Measurements from ENCODE around the gene LCK. TPM values are rescaled to one million over a fixed set of nuclear protein-coding genes. Genes with fewer than 3 reads are reported as not detected.

The LCK gene
- total and polyA plus RNA-seq, 9 of the 15 experiments (the other 6 are each of a cell fraction or from before 2014, with no cell fraction given) = 0.04 to 0.47 (median 0.13) TPM; not detected in 6

DNA sequence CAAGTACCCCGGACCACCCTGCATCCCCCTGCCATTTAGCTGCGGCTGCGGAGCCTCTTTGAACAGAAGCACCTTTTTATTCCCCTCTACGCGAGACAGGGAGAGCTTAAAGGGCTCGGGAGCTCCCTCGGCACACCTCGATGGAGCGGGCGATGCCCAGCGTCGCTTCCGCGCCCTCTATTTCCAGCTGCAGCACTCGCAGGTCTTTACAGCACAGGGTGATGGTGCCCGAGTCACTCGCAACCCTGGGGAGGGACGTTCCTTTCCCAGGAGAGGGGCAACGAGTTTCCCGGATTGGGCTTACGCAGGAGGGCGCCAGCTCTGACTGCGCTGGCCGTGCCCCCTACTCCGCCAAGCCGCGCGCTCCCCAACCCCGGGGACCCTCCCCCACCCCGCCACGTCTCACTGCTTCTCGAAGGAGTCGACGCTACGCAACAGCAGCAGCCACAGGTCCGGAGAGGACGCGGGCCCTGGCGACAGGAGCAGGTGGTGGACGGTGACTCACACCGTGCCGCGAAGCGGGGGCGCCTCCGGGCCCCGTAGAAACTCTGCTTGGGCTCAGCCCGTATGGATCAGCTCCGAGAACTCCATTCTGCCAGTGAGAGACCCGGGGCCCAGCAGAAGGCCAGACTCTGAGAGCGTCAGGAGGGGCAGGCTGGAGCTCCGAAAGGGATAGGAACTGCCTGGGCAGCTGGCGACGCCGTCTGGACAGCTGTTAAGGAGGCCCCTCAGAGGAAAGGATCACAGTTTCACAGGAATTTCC lies 9.9 kb upstream of the LCK start (continued):
- TF ChIP-seq, protein P1, sequence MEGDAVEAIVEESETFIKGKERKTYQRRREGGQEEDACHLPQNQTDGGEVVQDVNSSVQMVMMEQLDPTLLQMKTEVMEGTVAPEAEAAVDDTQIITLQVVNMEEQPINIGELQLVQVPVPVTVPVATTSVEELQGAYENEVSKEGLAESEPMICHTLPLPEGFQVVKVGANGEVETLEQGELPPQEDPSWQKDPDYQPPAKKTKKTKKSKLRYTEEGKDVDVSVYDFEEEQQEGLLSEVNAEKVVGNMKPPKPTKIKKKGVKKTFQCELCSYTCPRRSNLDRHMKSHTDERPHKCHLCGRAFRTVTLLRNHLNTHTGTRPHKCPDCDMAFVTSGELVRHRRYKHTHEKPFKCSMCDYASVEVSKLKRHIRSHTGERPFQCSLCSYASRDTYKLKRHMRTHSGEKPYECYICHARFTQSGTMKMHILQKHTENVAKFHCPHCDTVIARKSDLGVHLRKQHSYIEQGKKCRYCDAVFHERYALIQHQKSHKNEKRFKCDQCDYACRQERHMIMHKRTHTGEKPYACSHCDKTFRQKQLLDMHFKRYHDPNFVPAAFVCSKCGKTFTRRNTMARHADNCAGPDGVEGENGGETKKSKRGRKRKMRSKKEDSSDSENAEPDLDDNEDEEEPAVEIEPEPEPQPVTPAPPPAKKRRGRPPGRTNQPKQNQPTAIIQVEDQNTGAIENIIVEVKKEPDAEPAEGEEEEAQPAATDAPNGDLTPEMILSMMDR (IDR thresholded peaks at IDR 0.05 in 2 of 3, conservative IDR thresholded peaks at IDR 0.05 in 1 of 3; ENCODE audit: insufficient read depth in 2 of 3, low read depth in 1 of 3, low read length in 3 of 3) = 0 out of 6 replicates have a peak, but pooled peaks of 1 of the 3 experiments have one; percentile 12
- TF ChIP-seq HLTF (IDR thresholded peaks at IDR 0.05) (no peak), ZNF696 (CRISPR knock-in tag; conservative IDR thresholded peaks at IDR 0.05) (no peak), POLR2AphosphoS2 (IDR thresholded peaks at IDR 0.05; ENCODE audit: low read length) (no peak), ZC3H4 (CRISPR knock-in tag; IDR thresholded peaks at IDR 0.05; ENCODE audit: borderline replicate concordance) (no peak), XRCC5 (IDR thresholded peaks at IDR 0.05; ENCODE audit: low read depth, low read length) (no peak), ZFP30 (CRISPR knock-in tag; IDR thresholded peaks at IDR 0.05; ENCODE audit: borderline replicate concordance) (no peak), ZNF57 (CRISPR knock-in tag; IDR thresholded peaks at IDR 0.05) (no peak), EHMT2 (IDR thresholded peaks at IDR 0.05) (no peak), TEAD1 (CRISPR knock-in tag; IDR thresholded peaks at IDR 0.05) (no peak), RHOXF2B (CRISPR knock-in tag; conservative IDR thresholded peaks at IDR 0.05) (no peak), CXXC5 (CRISPR knock-in tag; IDR thresholded peaks at IDR 0.05) (peak; percentile 37), POLR2G (IDR thresholded peaks at IDR 0.05; ENCODE audit: low read depth, low read length) (peak; percentile 61; the same call in 1 of the 2 replicates), TAF7 (tag; IDR thresholded peaks at IDR 0.05) (no peak), GTF2F1 (IDR thresholded peaks at IDR 0.05; ENCODE audit: low read depth, low read length) (no peak)
- TF ChIP-seq, protein P2, sequence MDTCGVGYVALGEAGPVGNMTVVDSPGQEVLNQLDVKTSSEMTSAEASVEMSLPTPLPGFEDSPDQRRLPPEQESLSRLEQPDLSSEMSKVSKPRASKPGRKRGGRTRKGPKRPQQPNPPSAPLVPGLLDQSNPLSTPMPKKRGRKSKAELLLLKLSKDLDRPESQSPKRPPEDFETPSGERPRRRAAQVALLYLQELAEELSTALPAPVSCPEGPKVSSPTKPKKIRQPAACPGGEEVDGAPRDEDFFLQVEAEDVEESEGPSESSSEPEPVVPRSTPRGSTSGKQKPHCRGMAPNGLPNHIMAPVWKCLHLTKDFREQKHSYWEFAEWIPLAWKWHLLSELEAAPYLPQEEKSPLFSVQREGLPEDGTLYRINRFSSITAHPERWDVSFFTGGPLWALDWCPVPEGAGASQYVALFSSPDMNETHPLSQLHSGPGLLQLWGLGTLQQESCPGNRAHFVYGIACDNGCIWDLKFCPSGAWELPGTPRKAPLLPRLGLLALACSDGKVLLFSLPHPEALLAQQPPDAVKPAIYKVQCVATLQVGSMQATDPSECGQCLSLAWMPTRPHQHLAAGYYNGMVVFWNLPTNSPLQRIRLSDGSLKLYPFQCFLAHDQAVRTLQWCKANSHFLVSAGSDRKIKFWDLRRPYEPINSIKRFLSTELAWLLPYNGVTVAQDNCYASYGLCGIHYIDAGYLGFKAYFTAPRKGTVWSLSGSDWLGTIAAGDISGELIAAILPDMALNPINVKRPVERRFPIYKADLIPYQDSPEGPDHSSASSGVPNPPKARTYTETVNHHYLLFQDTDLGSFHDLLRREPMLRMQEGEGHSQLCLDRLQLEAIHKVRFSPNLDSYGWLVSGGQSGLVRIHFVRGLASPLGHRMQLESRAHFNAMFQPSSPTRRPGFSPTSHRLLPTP (IDR thresholded peaks at IDR 0.05; ENCODE audit: borderline replicate concordance, extremely low read depth, insufficient read length) = no peak
- TF ChIP-seq, protein P3, sequence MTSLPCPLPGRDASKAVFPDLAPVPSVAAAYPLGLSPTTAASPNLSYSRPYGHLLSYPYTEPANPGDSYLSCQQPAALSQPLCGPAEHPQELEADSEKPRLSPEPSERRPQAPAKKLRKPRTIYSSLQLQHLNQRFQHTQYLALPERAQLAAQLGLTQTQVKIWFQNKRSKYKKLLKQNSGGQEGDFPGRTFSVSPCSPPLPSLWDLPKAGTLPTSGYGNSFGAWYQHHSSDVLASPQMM (CRISPR knock-in tag; IDR thresholded peaks at IDR 0.05) = no peak
- TF ChIP-seq, protein P4, sequence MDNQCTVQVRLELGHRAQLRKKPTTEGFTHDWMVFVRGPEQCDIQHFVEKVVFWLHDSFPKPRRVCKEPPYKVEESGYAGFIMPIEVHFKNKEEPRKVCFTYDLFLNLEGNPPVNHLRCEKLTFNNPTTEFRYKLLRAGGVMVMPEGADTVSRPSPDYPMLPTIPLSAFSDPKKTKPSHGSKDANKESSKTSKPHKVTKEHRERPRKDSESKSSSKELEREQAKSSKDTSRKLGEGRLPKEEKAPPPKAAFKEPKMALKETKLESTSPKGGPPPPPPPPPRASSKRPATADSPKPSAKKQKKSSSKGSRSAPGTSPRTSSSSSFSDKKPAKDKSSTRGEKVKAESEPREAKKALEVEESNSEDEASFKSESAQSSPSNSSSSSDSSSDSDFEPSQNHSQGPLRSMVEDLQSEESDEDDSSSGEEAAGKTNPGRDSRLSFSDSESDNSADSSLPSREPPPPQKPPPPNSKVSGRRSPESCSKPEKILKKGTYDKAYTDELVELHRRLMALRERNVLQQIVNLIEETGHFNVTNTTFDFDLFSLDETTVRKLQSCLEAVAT (IDR thresholded peaks at IDR 0.05) = no peak

Measured in K562 (cell line).